C4-2B (cell line): ENCODE results near the gene SGPP1.
"Not testable (repeated sequence)": the region's sequence is repeated elsewhere in the genome, so short reads cannot be mapped to it uniquely, and the experiment has no call there.

Experiments used
- H3K27ac ChIP-seq: fragments of 450-650 bp; 2 replicates; pipeline ENCODE4 v1.5.1; 2017
- ZFX ChIP-seq: fragments of 450-650 bp; IDR thresholded peaks from 2 replicates; pipeline ENCODE4 v1.6.1; 2017
- TF ChIP-seq, protein P1 (sequence below): fragments of 450-650 bp; conservative IDR thresholded peaks from 2 replicates; pipeline ENCODE4 v1.5.1; 2017; ENCODE audit warnings: mild to moderate bottlenecking

The SGPP1 gene

DNA sequence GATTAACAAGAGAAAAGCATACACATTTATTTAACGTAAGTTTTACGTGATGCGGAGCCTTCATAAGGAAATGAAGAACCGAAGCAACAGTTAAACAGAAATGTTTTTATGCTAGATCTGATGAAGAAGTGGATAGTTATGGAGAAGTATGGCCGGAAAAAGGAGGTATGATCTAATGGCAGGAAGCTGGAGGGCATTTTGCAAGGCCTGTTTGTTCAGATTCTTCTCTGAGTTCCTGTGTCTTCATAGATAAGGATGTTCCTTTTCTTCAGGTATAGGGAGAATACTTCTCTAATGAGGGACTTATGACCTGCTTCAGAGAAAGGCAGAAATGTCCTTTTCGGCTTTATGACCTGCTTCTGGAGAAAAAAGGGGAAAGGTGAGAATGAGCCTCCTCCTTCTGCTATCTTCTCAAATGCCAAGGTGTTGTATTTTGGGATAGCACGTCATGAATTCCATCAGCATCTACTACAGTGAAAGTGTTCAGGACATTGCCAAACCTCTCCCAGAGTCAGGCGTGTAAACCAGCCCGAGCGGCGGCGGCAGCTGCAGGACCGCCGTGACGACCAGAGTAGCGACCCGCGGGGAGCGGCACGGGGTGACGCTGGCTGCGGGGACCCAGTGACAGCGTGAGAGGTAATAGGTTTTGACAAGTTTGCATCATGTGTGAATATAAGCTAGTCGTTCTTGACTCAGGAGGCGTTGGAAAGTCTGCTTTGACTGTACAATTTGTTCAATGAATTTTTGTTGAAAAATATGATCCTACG lies 33.7 kb upstream of the SGPP1 start:
- H3K27ac ChIP-seq: no peak overlapping the region
- TF ChIP-seq, protein P1, sequence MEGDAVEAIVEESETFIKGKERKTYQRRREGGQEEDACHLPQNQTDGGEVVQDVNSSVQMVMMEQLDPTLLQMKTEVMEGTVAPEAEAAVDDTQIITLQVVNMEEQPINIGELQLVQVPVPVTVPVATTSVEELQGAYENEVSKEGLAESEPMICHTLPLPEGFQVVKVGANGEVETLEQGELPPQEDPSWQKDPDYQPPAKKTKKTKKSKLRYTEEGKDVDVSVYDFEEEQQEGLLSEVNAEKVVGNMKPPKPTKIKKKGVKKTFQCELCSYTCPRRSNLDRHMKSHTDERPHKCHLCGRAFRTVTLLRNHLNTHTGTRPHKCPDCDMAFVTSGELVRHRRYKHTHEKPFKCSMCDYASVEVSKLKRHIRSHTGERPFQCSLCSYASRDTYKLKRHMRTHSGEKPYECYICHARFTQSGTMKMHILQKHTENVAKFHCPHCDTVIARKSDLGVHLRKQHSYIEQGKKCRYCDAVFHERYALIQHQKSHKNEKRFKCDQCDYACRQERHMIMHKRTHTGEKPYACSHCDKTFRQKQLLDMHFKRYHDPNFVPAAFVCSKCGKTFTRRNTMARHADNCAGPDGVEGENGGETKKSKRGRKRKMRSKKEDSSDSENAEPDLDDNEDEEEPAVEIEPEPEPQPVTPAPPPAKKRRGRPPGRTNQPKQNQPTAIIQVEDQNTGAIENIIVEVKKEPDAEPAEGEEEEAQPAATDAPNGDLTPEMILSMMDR: no peak
- TF ChIP-seq ZFX: no peak

DNA sequence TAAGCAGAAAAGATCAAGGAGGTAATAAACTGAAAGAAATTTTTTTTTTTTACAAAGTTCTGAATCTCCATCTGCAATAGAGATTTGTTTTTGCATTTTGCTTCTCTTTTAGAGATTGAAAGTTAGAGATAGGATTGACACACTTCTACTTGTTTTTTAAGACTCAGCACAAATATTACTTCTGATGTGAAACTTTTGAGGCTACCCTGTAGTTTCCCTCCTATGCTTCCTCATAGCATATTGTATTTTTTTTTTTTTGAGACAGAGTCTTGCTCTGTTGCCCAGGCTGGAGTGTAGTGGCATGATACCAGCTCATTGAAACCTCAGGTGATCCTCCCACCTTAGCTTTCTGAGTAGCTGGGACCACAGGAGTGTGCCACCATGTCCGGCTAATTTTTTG lies 32.1 kb upstream of the SGPP1 start:
- H3K27ac ChIP-seq: no peak overlapping the region

DNA sequence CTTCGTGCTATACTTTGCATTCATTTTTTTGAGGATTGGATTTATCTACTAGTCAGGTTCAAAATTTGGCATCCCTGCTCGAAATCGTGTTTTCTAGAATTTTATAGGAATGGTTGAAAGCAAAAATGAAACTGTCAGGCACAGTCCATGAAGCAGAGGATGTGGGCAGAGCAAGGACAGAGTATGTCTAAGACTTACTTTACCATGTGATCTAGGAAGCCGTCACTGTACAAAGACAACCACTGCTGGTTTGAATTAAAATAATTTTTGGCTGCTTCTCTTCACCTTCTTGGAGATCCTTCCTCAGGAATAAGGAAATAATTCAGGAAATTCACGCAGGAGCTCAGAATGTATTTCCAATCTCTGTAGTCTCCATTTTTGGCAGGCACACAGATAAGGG lies 31.6 kb upstream of the SGPP1 start:
- no peak overlapping the region for H3K27ac ChIP-seq
- TF ChIP-seq, protein P1: no peak

More for the DNA sequence above, 32.1 kb upstream of the SGPP1 start:
- TF ChIP-seq ZFX: no peak
- TF ChIP-seq, protein P1: no peak

DNA sequence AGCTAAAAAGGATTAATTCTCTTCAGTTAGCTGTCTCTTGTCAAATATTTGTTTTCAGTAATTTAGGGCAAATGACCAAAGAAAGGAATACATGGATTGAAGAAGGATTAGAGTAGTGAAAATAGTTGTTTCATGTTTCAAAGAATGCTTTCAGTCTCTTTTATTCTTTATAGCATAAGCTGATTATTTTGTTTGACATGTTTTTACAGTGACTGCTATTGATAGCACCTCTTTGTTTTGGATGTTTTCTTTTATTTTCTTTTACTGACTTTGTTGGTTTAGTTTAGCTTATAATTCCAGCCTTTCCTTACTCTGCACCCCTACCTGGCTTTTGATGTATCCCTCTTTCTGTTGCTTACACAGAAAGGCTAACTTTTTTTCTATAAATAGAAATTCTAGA lies 29.3 kb upstream of the SGPP1 start:
- no peak overlapping the region for H3K27ac ChIP-seq
- TF ChIP-seq, protein P1: no peak
- no peak for TF ChIP-seq ZFX

DNA sequence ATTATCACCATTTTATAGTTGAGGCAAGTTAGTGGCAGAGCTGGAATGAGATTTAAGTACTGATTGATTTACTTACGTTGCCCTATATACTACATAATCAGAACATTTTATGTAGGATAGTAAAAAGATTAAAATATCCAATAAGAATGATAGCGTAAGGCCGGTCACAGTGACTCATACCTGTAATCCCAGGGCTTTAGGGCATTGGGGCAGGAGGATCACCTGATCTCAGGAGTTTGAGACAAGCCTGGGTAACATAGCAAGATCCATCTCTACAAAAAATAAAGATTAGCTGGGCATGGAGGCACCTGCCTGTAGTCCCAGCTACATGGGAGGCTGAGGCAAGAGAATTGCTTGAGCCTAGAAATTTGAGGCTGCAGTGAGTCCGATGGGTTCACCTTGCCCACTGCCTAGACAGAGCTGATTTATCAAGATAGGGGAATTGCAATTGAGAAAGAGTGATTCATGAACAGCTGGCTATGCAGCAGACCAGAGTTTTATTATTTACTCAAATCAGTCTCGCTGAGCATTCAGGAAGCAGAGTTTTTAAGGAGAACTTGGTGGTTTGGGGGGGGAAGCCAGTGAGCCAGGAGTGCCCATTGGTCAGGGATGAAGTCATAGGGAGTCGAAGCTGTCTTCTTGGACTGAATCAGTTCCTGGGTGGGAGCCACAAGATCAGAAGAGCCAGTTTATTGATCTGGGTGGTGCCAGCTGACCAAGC lies 24.7 kb upstream of the SGPP1 start:
- no peak overlapping the region for H3K27ac ChIP-seq
- no peak for TF ChIP-seq ZFX
- TF ChIP-seq, protein P1: no peak

DNA sequence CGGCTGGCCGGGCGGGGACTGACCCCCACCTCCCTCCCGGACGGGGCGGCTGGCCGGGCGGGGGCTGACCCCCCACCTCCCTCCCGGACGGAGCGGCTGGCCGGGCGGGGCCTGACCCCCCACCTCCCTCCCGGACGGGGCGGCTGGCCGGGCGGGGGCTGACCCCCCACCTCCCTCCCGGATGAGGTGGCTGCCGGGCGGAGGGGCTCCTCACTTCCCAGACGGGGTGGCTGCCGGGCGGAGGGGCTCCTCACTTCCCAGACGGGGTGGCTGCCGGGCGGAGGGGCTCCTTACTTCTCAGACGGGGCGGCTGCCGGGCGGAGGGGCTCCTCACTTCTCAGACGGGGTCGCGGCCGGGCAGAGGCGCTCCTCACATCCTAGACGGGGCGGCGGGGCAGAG lies 23.2 kb upstream of the SGPP1 start:
- not testable (repeated sequence) for H3K27ac ChIP-seq

DNA sequence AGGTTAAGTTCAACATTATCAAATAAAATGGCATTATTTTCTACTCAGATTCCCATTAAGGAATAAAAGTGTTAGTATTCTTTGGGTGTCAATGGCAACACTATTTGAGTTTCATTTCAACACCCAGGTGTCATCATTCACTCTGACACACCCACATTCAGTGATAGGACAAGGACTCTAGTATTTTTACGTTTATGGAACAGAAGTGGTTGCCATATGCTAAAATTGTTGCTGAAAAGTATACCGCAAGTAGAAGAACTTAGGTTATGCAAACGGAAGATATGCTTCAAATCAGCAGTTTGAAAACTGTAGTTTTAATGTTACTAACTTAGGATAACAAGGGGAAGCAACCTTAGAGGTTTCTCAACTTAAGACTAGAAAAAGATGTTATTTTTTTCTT lies 20.0 kb upstream of the SGPP1 start:
- no peak overlapping the region for H3K27ac ChIP-seq
- no peak for TF ChIP-seq ZFX
- TF ChIP-seq, protein P1: no peak
